NK-92 treated with Interleukin-12 subunit alpha and Interleukin-12 subunit beta, amount 100 ng/mL, for 24 hours (cell line): Measurements from ENCODE around the gene PECR.
A peak's percentile ranks its signal among the peaks of the same experiment; 100 is the strongest.

Experiments
- DNase-seq: peaks from one replicate; lab custom pipeline; 2025; lab: John Stamatoyannopoulos, UW

PECR gene

DNA sequence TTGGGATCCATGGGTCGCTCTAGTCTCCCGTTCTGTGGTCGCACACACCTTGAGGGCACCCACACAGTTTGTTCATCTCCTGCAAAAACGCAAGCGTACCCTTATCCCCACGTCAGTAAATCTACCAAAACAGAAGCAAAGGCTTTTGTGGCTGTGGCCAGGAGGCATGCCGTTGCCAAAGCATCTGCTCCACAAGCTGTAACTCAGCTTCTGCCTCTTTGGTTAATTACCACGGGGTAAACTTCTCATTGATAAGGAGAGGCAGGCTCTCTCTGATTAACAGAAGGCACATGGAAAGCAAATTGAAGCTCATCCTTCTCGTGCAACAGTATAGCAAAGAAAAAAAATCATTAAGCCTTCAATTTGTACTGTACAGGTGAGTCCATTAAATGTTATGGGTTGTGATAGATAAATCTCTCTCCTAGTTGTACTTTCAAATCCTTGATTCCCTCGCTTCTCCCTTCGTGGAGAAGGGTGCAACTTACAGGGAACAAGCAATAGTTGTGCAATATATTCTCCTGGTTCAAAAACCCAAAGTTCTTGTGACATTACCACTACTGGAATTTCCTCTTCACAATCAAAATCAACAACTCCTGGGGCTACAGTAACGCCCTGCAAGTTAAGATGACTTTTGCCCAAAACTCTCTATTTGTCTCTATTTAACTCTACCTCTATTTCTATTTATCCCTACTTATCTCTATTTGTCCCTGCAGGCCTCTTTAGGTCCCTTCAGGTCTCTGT lies 10.3 kb downstream of the PECR start:
- DNase-seq: no peak

DNA sequence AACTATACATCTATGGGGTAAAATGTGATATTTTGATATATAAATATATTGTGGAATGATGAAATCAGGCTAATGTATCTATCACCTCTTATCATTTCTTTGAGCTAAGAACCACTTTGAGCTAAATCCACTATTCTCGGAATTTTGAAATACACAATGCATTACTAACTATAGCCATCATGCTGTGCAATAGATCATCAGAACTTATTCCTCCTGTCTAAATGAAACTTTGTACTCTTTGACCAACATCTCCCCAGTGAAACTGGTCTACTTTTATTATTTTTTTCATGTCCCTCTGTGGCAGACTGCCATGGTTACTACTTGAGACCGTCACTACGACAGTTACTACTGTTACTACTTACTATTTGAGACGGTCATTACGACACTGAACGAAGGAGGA lies 11.4 kb downstream of the PECR start:
- no peak for DNase-seq

DNA sequence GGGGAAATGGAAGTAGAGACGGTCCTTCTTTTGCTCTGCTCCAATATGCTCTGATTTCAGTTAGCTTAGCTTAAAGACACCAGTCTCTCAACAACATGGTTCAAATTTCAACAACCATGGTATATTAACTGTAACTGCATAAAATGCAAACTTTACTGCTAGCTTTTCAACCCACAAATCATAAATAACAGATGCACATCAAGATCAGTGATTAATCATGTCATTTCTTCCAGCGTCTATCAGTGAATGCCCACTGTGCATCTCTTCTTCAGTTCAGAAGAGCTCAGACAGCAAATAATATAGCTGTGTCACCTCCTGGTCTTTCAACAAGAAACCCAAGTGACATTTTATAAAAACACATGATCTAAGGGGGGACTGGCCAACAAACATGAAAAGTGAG lies 12.6 kb downstream of the PECR start:
- DNase-seq: no peak

DNA sequence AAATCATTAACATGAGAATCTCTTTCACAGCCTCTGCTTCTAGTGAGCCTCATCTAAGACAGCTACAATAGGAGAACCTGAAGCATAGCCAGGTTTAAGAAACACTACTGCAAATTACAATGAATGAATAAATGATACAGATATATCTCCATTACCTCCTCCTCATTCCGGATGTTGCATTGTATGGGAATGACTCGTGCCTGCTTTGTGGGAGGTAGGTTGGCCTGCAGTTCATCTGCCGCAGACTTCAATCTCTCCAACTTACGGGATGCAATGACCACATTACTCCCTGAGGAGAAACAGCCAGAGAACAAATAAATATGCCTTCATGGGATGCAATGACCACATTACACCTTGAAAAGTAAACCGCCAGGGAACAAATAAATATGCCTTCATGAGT lies 15.4 kb downstream of the PECR start:
- no peak for DNase-seq

DNA sequence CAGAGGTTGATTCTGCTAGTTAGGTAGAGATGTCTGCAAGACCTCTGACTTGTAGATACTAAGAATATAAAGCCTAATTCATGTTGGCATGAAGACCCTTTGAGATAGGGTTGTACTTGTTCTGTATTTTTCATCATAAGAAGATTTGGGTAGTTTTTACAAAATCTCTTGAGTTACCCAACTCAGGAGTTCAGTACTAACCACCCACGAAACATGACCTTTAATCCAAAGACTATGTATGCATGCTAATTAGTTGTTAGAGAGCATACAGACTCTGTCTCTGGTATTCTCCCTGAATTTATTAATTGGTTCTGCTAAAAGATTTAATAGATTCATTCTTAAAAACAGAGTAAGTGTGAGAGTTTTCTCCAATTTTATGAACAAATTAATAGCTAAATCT lies 16.9 kb downstream of the PECR start:
- no peak for DNase-seq

DNA sequence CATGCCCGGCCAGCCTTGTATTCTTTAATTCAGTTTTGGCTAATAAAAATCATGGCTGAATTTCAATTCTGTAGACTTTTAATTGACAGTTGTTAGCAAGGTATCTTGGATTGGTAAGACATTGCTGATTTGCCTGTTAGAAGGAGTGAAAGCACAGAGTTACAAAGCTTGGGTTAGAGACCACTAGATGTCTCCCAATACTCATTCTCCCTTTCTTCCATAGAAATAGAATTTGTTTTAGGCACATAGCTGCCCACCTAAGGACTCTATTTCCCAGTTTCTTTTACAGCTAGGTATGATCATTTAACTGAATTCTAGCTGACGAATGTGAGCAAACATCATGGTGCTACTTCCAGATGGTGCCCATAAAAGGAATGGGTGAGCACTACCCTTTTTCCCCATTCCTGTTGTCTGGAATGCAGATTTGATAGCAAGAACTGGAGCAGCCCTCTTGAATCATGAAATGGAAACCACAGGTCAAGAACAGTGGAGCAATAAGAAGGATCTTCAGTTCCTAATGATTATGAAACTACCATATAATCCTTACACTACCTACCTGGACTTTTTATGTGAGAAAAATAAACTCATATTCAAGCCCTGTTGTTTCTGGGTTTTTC lies 17.5 kb downstream of the PECR start:
- DNase-seq: no peak

DNA sequence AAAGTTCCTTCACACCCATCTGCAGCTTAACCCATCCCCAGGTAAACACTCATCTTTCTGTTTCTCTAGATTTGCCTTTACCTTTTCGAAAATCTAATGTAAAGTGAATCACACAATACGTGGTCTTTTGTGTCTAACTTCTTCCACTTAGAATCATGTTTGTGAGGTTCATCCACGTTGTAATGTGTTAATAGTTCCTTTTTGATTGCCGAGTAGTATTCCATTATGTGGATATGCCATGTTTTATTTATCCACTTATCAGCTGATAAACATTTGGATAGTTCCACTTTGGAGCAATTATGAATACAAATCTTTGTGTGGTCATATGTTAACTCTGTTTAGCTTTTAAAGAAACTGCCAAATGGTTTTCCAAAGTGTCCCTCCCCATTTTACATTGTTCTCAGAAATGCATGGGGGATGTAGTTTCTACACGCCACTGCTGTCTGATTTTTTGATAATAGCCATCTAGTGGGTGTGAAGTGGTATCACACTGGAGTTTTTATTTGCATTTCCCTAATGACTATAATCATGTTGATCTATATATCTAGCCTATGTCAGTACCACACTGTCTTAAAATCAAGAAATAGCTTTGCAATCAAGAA lies 22.3 kb downstream of the PECR start:
- no peak for DNase-seq

DNA sequence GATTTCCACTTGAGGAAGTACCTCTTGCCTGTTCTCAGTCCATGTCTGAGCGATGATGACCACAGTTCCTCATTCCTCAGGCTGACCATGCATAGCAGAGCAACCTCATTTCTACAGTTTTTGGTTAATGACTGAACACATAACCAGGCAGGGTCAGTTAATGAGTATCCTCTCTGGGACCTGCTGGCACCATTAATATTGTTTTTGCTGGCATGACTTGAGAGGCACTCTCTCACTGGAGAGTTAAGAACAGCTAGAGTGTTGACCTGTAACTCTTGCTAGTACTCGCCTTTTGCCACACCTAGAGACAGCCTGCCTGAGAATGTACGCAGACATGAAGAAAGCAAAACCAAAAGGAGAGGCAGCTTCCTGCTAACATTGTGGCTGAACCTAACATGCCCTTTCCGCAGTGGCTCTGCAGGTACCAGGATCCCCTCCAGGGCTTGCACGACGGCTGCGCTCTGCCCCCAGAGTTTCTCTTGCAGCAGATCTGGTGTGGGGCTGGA lies 23.9 kb downstream of the PECR start:
- DNase-seq: peak; percentile 54

DNA sequence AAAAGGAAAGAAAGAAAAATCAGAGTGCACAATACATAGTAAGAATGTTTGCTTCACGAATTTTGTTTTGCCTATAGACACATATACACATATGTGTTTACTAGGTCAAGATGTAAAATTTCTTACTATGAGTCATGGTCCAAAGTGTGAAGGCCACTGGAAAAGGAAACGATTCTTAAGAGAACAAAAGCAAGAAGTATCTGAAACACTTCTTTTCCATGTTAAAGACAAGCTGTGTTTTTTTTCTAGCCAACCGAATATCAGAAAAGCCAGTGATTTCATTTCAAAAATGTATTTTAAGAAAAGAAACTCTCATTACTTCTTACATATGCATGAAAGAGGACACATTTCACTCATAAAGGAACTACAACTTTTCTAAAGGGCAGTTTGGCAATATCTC lies 24.9 kb downstream of the PECR start:
- no peak for DNase-seq

DNA sequence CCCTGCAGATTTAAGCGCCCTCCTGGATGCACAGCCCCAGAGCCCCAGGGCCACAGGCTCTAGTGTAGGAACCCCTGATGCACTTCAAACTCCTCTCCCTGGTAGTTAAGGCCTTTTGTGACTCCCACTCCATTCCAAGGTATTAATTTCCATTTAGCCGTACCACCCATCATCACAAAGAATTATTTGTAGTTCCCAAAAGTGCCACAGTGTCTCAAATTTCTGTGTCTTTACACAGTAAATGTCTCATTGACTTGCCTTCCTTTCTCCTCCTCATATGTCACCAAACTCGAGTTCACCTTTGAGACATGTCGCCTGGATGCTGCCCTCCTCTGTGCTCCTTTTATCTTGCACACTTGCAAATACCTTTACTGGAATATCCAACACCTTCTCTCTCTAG lies 25.9 kb downstream of the PECR start:
- DNase-seq: no peak

DNA sequence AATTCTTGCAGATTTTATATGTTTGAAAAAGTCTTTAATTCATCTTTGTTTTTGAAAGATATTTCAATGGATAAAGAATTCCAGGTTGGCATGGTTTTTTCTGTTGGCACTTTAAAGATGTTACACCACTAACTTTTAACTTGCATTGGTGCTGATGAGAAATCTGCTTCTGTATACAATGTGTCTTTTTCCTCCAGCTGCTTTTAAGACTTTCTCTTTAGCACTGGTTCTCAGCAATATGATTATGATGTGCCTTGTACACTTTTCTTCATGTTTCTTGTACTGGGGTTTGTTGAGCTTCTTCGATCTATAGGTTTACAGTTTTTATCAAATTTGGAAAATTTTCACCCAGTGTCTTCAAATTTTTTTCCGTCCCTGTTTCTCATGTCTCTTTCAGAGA lies 29.2 kb downstream of the PECR start:
- no peak for DNase-seq

DNA sequence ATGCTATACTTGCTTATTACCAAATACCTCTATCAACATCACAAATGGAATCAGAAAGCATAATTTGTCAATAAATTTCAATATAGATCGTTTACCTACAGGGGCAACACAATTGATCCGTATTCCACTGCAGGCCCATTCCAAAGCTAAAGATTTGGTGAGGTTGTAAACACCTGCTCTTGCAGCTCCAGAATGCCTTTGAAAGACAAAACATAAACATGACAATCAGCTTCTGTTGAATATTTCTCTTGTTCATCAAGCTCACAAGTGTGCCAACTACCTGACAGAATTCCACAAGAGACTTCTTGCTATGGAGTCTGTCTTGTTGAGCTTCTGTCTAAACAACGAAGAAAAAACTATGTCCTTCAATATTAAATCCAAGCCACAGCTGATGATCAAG lies 30.3 kb downstream of the PECR start:
- no peak for DNase-seq

DNA sequence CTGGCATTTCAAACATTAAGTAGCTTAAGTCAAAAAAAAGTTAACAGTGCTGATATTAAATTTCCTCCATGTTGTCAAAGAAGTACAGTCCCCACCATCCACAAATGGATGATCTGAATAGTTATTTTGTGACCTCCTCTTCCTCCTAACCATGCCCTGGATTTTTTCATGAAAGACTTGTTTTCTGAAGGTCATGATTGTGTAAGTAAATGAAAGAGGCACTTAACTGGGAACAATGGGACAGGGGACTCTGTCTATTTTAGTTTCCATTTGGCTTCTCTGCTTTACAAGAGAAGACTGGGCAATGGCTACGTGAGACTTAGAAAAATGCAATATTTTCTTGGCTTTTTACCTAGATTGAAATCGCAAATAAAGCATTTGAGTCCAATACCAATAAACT lies 32.2 kb downstream of the PECR start:
- no peak for DNase-seq

DNA sequence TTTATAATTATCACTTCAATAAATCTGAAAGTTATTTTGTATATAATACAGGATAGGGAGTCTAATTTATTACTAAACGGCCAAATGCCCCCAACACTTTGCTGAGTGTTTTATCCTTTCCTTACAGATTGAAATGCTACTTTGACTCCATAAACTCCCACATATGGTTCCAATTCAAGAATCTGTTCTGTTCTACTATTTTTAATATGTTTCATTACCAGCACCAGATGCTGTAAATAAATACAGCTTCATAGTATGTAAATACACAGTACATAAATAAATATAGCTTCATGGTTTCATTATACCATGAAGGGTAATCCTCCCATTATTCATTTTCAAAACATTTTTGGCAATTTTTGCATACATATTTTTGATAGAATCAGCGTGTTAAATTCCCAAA lies 34.2 kb downstream of the PECR start:
- DNase-seq: no peak

DNA sequence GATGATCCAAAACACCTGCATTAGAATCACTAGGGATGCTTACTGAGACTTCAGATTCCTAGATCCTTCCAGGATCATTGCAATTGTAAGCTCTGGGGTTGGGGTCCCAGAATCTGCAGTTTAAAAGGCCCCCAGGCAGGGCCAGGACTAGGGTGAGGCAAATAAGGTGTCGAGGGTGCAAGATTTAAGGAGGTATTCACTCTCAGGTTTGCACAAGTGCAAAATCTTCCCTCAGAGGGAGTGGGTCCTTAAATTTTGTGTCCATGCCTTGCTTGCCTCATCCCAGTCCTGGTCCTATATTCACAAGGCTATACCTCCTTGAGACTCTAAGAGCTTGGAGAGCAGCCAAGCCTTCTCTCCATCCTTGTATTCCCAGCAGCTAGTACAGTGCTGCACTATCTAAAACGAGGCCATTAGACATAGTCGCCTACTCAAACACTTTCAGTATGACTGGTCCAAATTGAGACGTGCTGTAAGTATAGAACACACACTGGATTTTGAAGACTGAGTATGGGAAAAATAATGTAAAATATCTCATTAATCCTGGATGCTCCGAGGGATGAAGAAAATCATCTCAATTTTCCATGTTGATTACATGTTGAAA lies 36.6 kb downstream of the PECR start:
- DNase-seq: no peak

DNA sequence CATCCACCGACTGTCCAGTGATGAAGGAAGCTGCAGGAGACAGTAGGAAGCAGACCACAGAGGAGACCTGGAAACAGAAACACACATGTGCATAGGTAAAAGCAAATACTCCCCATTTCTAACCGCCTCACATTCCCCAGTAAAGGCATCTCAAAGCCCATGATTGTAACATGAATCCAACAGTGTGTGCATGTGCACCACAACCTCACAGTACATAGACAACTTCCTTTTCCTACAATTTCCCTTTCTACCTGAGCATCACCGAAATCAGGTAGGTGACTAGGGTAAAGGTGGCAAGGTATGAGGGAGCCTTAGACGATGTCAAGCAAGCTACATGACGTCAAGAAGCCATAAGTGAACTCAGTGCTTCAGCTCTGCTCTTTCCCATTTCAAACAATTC lies 37.7 kb downstream of the PECR start:
- no peak for DNase-seq

DNA sequence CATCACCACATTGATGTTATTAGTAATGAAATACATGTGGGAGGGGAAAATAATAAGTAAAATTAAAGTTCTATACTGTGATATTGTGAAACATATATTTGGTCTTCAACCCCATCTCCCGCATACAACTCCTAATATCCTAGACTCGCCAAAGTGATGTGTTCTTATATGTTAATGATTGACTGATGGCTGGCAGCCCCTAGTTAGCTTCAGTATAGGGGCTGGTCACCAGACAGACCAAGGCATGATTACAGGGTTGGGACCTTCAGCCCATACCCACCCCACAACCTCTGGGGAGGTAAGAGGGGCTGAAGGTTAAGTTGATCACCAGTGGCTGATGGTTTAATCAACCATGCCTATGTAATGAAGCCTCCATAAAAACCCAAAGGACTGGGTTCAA lies 40.2 kb downstream of the PECR start:
- DNase-seq: no peak

DNA sequence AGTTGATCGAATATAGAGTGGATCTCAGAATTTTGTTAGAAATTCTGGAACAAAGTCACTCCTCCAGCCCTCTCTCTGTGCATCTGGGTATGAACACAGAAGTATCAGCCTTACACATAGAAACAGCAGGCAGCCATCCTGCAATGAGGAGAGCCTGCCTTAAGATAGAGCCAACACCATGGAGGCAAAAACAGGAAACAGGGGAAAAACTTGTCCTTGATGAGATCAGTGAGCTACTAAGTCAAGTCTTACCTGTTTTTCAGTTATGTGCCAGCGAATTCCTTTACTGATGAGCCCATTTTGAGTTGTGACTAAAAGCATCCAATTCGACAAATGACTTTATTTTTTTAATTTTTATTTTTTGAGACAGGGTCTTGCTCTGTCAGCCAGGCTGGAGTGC lies 41.7 kb downstream of the PECR start:
- no peak for DNase-seq

DNA sequence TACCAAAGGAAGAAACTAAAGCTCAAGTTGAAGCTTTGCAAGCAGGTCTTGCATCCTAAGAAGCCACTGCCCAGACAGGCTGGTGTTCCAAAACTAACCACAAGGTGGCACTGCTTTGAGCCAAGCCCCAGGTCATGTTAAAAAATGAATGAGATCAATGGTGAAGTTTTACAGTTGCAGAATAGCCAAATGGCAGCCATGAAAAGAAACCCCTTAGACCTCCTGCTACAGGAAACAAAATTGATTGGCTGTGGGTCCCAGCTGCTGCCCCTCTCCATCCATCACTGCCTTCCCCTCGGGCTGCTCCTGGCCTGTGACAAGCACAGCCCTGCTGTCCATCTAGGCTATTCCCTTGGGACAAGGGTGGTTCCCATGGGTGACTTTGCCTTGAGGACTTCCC lies 47.5 kb downstream of the PECR start:
- peak; percentile 29 for DNase-seq

DNA sequence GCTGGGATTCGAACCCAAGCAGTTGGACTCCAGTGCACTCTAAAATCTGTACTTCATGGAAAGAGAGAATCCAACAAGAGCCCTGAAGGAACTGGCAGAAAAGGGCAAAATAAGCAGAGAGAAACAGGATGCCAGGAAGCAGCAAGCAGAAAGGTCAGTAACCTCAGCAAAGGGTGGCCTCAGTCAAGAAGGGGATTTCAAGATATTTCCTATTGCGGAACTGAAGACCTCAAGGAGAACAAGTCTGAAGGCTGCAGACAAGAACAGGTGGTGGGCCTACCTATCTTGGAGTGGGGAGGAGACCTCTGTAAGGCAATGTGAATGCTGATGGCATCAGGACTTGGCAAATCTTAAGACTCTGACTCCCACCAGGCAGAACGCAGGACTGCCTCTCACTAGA lies 48.2 kb downstream of the PECR start:
- DNase-seq: no peak

DNA sequence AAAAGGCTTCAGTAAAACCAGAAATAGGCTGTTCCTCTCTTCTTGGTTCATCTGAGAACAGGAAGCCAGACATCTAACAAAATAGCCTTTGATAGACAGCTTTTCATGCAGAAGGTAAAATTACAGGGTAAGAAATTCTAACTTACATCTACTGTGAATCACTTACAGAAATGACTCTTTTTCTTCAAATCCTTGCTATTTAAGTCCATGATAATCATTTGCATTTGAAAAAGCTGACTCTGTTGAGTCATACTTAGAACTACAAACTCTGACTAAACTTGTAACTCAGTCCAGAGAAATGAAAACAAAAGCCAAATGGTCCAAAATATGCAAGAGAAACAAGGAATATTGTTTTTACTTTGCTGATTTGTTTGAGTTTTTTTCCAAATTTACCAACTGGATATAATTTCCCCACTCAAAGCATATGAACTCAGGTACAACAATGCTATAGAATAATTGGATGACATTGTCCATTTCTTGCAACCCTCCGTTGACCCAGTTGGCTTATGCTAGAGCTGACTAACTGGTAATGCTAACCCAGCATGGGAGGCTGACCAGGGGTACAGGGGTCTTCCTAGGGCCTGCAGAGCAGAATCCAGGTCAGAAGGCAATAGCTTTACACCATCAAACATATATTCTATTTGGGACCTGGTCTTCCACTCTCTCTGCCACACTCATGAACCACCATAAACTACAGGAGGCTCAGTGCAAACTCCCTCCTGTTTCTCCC lies 49.5 kb downstream of the PECR start:
- no peak for DNase-seq

DNA sequence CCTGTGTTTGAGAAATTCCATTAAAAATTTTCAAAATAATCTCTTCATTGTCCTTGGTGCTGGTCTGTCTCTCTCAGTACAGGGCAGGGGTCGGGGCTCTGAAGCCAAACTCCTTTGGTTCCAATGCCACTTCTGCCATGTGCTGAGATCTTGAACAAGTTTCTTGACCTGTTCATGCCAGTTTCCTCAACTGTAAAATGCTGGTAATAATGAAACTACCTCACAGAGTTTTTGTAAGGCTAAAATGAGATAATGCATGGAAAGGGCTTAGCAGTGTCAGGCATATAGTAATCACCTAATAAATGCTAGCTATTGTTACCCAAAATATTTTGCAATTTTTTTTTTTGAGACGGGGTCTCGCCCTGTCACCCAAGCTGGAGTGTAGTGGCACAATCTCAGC lies 51.4 kb downstream of the PECR start:
- DNase-seq: no peak
